Measurements from ENCODE around the gene MRGPRD.

Gene MRGPRD

GRCh38 chr11:68946416-68947090 lies 34.2 kb downstream of the MRGPRD start:
- no peak for DNase-seq (ENCODE audit: low spot score)

GRCh38 chr11:68942751-68943271 lies 38.0 kb downstream of the MRGPRD start:
- DNase-seq (ENCODE audit: low spot score): peak; percentile 7

- no peak for DNase-seq (ENCODE audit: low spot score)
These were observed 38.6 kb downstream of the MRGPRD start for GRCh38 chr11:68942095-68942620.

DNA sequence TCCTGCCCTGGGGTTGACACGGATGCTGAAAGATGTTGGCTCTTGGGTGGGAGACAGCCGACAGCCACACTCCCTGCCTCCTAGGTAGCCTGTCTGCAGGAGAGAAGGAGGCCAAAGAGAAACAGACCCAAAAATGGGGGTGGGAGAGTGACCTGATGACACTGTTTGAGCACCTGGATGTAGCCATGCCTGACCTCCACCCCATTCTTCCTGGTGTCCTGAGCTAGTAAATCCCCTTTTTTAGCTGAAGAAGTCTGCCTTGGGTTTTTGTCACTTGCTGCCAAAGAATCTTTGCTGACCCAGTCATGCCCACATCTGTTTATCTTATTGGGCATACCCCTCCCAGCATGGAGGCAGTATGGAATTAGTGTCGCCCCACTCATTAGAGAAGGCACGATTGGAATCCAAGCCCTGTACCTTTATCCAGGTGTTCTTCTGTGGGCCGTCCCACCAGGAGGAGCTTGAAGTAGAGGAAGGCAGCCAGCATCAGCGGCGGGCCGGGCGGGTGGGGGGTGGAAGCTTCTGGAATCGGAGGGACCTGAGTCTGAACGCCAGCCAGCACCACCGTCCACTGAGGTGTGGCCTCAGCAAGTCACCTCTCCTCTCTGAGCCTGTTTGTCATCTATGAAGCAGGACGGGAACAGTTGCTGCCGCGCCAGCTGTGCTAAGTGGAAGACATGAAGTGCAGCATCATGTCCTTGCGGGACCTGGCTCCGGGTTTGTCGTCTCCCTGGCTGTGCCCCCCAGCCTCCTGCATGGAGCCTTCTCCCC lies 39.3 kb downstream of the MRGPRD start:
- DNase-seq (ENCODE audit: low spot score): no peak

GRCh38 chr11:68940651-68941323 lies 40.0 kb downstream of the MRGPRD start:
- no peak for DNase-seq (ENCODE audit: low spot score)

DNA sequence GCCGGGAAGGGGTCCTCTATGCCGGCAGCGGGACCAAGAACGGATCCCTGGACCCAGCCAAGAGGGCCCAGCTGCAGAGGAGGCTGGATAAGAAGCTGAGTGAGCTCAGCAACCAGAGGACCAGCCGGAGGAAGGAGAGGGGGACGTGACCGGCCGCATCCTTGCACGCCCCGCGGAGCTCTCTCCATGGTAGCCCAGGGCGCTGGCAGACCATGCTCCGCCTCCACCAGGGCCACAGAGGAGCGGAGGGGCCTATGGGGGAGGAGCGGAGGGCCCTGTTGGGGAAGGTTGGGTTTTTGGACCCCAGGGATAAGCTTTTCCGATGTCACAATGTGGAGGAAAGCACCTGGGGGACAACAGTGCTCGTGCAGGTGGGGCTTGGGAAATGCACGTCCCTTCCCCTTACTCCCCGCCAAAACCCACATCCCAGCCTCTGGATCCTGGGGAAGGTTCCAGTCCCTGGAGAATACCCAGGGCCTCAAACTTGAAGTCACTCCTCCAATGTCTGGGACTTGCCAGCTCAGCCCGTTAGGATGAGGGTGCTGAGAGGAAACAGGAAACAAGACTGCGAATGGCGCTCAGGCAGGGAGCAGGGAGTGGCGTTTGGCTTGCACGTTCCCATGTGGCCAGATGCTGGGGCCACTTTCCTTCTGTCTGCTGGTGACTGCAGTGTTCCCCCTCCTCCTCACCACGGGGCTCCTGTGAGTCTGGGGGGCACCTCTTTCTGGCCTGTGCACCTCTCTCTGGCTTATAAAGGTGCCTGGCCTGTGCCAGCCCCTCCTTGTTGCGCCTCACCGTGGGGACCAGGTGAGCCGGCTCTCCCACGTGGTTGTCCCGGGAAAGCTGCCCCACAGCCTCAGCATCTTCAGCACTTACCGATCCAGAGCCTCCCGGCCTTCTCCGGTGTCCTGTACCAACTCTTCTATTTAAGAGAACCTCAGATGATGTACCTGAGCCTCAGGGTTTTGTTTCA lies 40.9 kb downstream of the MRGPRD start:
- DNase-seq (ENCODE audit: low spot score): no peak

- no peak for DNase-seq (ENCODE audit: low spot score)
These were observed 41.8 kb downstream of the MRGPRD start for GRCh38 chr11:68938816-68939582.

- DNase-seq (ENCODE audit: low spot score): no peak
These were observed 42.7 kb downstream of the MRGPRD start for GRCh38 chr11:68938088-68938487.

DNA sequence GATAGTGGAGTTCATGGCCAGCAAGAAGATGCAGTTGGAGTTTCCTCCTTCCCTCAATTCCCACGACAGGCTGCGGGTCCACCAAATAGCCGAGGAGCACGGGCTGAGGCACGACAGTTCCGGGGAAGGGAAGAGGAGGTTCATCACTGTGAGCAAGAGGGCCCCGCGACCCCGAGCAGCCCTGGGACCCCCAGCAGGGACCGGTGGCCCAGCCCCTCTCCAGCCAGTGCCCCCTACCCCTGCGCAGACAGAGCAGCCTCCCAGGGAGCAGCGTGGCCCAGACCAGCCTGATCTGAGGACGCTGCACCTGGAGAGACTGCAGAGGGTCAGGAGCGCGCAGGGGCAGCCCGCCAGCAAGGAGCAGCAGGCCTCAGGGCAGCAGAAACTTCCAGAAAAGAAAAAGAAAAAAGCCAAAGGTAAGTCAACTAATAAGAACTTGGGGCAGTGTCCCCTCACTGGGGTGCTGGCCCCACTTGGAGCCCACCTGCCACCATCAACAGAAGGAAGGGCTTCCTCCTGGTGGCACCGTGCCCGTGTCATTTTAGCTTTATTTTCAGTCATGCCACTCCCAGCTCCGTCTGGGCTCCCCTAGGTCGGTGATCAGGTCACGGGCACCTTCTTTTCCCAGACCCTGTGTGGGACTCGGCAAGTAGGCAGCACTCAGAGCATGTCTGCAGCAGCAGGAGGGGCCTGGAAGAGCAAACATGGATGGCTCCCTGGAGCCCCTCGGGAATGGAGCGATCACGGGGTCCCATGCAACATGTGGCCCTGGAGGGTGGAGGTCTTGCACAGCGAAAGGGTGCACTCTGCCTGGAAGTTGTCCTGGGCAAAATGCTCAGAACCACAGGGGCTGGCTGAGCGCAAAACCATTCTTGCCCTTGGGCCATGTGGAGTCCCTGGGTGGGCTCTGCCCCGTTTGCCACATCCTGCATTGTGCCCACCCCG lies 43.8 kb downstream of the MRGPRD start:
- DNase-seq (ENCODE audit: low spot score): no peak

GRCh38 chr11:68936358-68936636 lies 44.5 kb downstream of the MRGPRD start:
- no peak for DNase-seq (ENCODE audit: low spot score)

GRCh38 chr11:68935516-68936357 lies 45.0 kb downstream of the MRGPRD start:
- DNase-seq (ENCODE audit: low spot score): no peak

GRCh38 chr11:68935066-68935465 lies 45.7 kb downstream of the MRGPRD start:
- no peak for DNase-seq (ENCODE audit: low spot score)

DNA sequence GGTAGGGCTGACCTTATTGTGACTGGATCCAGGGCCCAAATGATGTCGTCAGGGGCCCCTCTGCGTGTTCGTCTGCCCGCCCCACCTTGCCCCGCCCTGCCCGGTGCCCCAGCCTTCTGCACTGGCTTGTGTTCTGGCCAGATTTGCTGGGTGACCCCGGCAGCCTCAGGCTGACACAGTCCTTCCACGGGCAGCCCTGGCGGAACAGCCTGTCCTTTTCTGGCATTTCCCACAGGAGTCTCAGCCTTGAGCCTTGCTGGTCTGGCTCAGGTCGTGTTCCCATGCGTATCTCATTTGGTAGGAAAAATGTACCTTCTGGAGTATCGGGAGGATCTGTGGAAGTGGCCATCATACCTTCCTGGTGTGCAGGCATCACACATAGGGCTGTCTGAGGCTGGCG lies 46.1 kb downstream of the MRGPRD start:
- no peak for DNase-seq (ENCODE audit: low spot score)

GRCh38 chr11:68934321-68934645 lies 46.5 kb downstream of the MRGPRD start:
- no peak for DNase-seq (ENCODE audit: low spot score)

GRCh38 chr11:68933605-68934320 lies 47.0 kb downstream of the MRGPRD start:
- no peak for DNase-seq (ENCODE audit: low spot score)

GRCh38 chr11:68932933-68933577 lies 47.7 kb downstream of the MRGPRD start:
- DNase-seq (ENCODE audit: low spot score): no peak

GRCh38 chr11:68932358-68932757 lies 48.4 kb downstream of the MRGPRD start:
- no peak for DNase-seq (ENCODE audit: low spot score)

DNA sequence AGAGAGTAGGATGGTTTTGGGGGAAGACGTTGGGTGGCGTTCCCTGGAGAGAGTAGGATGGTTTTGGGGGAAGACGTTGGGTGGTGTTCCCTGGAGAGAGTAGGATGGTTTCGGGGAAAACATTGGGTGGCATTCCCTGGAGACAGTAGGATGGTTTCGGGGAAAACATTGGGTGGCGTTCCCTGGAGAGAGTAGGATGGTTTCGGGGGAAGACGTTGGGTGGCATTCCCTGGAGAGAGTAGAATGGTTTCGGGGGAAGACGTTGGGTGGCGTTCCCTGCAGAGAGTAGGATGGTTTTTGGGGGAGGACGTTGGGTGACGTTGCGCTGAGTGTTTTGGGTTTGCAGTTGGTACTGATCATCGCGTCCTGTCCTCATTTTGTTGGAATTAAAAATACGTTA lies 48.9 kb downstream of the MRGPRD start:
- no peak for DNase-seq (ENCODE audit: low spot score)
